Hepatocyte (in vitro differentiated cells): Measurements from ENCODE around the gene CLIP2. TPM values are rescaled to one million over a fixed set of nuclear protein-coding genes. Genes with fewer than 3 reads are reported as not detected.

ENCODE experiments used
- DNase-seq: peaks from one replicate; pipeline ENCODE4 v3.0.0-alpha.2; 2016; ENCODE audit warnings: low spot score
- H2AFZ ChIP-seq: fragments of 200-600 bp; sonication (generic); 2 replicates; pipeline ENCODE4 v1.6.0; 2016; ENCODE audit warnings: antibody characterized with exemption, mild to moderate bottlenecking
- H3K27ac ChIP-seq: fragments of 200-600 bp; sonication (generic); 2 replicates; pipeline ENCODE4 v1.5.1; 2016; ENCODE audit warnings: mild to moderate bottlenecking
- H3K27me3 ChIP-seq: fragments of 200-600 bp; sonication (generic); 2 replicates; pipeline ENCODE4 v1.6.1; 2016
- H3K36me3 ChIP-seq: fragments of 200-600 bp; sonication (generic); replicated peaks from 2 replicates; pipeline ENCODE4 v1.5.1; 2016; ENCODE audit warnings: low read depth; ENCODE audit not compliant: insufficient read depth
- H3K4me1 ChIP-seq: fragments of 200-600 bp; sonication (generic); 2 replicates; pipeline ENCODE4 v1.5.1; 2016; ENCODE audit warnings: mild to moderate bottlenecking, moderate library complexity; ENCODE audit not compliant: insufficient read depth
- H3K4me2 ChIP-seq: fragments of 200-600 bp; sonication (generic); 2 replicates; pipeline ENCODE4 v1.6.0; 2016
- H3K4me3 ChIP-seq: fragments of 200-600 bp; sonication (generic); 2 replicates; pipeline ENCODE4 v1.5.1; 2016; ENCODE audit warnings: mild to moderate bottlenecking
- H3K79me2 ChIP-seq: fragments of 200-600 bp; sonication (generic); 2 replicates; pipeline ENCODE4 v1.6.0; 2017; ENCODE audit warnings: mild to moderate bottlenecking
- H3K9me2 ChIP-seq: fragments of 200-600 bp; sonication (generic); replicated peaks from 2 replicates; pipeline ENCODE4 v1.6.0; 2017; ENCODE audit warnings: mild to moderate bottlenecking; ENCODE audit not compliant: insufficient read depth
- H3K9me3 ChIP-seq: fragments of 200-600 bp; sonication (generic); 2 replicates; pipeline ENCODE4 v1.5.1; 2016; ENCODE audit warnings: low read depth, mild to moderate bottlenecking
- H4K20me1 ChIP-seq: fragments of 200-600 bp; sonication (generic); 2 replicates; pipeline ENCODE4 v1.6.0; 2016; ENCODE audit warnings: mild to moderate bottlenecking; ENCODE audit not compliant: insufficient read depth, poor library complexity, severe bottlenecking
- CTCF ChIP-seq: fragments of 200-600 bp; sonication (generic); IDR thresholded peaks from 2 replicates; pipeline ENCODE4 v1.5.1; 2016; ENCODE audit warnings: antibody characterized with exemption, mild to moderate bottlenecking; ENCODE audit not compliant: poor library complexity
- EZH2 ChIP-seq: fragments of 200-600 bp; sonication (generic); IDR thresholded peaks from 2 replicates; pipeline ENCODE4 v1.6.1; 2016; ENCODE audit warnings: antibody characterized with exemption, mild to moderate bottlenecking, borderline replicate concordance
- EZH2phosphoT487 ChIP-seq: fragments of 200-600 bp; sonication (generic); IDR thresholded peaks from one replicate; pipeline ENCODE4 v1.6.1; 2018; ENCODE audit warnings: antibody characterized with exemption, mild to moderate bottlenecking, low read depth, moderate library complexity; ENCODE audit not compliant: unreplicated experiment, severe bottlenecking
- WGBS: methylation state at CpG from one replicate; pipeline ENCODE4 v1.1.6; 2016; ENCODE audit warnings: low lambda C conversion rate; ENCODE audit errors: missing lambda C conversion rate; 5-methylcytosine and 5-hydroxymethylcytosine counted together
- polyA plus RNA-seq: library from polyadenylated mRNA; unstranded; fragments of >200 nt; fragmentation: Nextera tagmentation; extraction: Ambion mirVana; gene quantifications from 2 replicates; pipeline ENCODE4 v1.2.1, GENCODE V29; 2016
- total RNA-seq: library from RNA; depleted of rRNA; stranded (reverse); fragments of >200 nt; gene quantifications from 2 replicates; pipeline ENCODE4 v1.2.3, GENCODE V29; 2014

Gene CLIP2
- total and polyA plus RNA-seq, 2 experiments from 2014 or later = 17.9 to 28.5 TPM

- Histone ChIP-seq H3K79me2 (peaks cover 96% of the 10 kb centered on the region), H3K4me2 (peak overlapping the region; percentile 63), H2AFZ (no peak overlapping the region), H3K9me3 (no peaks in the 10 kb centered on the region), H3K27me3 (no peaks in the 10 kb centered on the region), H3K9me2 (no peaks in the 10 kb centered on the region), H3K4me1 (peaks cover 35% of the 10 kb centered on the region), H3K27ac (peak overlapping the region; percentile 86), H3K4me3 (no peak overlapping the region), H4K20me1 (peaks cover 54% of the 10 kb centered on the region), H3K36me3 (no peaks in the 10 kb centered on the region)
- DNase-seq = no peak
- 48% methylated on average over 17 of the region's 17 CpGs for WGBS
- TF ChIP-seq EZH2 (no peak), CTCF (no peak)
These were observed 5.2 kb downstream of the CLIP2 start for GRCh38 chr7:74294191-74294998.

- Histone ChIP-seq H3K79me2 (peaks cover 92% of the 10 kb centered on the region), H3K9me2 (no peaks in the 10 kb centered on the region), H3K36me3 (no peaks in the 10 kb centered on the region), H3K4me1 (peaks cover 19% of the 10 kb centered on the region), H2AFZ (no peak overlapping the region), H3K9me3 (no peaks in the 10 kb centered on the region), H3K4me2 (no peak overlapping the region), H3K4me3 (no peak overlapping the region), H3K27me3 (no peaks in the 10 kb centered on the region), H4K20me1 (peaks cover 33% of the 10 kb centered on the region), H3K27ac (no peak overlapping the region)
- DNase-seq = no peak
- TF ChIP-seq EZH2 = no peak
- TF ChIP-seq EZH2phosphoT487 = no peak
- TF ChIP-seq CTCF = no peak
- WGBS = 90% methylated on average over 15 of the region's 15 CpGs
These were observed 8.5 kb downstream of the CLIP2 start for GRCh38 chr7:74297516-74298233.

GRCh38 chr7:74299401-74299800, 10.2 kb downstream of the CLIP2 start:
- no peak for DNase-seq
- Histone ChIP-seq H3K4me3 (no peak overlapping the region), H3K9me2 (no peaks in the 10 kb centered on the region), H3K9me3 (no peaks in the 10 kb centered on the region), H3K27me3 (no peaks in the 10 kb centered on the region), H3K36me3 (no peaks in the 10 kb centered on the region), H2AFZ (no peak overlapping the region), H4K20me1 (peaks cover 26% of the 10 kb centered on the region), H3K27ac (no peak overlapping the region), H3K79me2 (peaks cover 91% of the 10 kb centered on the region), H3K4me1 (peaks cover 6% of the 10 kb centered on the region), H3K4me2 (no peak overlapping the region)
- 96% methylated on average over 8 of the region's 8 CpGs for WGBS
- TF ChIP-seq EZH2phosphoT487 (no peak), CTCF (no peak), EZH2 (no peak)
